ENCODE results near the gene RASSF7.

DNA sequence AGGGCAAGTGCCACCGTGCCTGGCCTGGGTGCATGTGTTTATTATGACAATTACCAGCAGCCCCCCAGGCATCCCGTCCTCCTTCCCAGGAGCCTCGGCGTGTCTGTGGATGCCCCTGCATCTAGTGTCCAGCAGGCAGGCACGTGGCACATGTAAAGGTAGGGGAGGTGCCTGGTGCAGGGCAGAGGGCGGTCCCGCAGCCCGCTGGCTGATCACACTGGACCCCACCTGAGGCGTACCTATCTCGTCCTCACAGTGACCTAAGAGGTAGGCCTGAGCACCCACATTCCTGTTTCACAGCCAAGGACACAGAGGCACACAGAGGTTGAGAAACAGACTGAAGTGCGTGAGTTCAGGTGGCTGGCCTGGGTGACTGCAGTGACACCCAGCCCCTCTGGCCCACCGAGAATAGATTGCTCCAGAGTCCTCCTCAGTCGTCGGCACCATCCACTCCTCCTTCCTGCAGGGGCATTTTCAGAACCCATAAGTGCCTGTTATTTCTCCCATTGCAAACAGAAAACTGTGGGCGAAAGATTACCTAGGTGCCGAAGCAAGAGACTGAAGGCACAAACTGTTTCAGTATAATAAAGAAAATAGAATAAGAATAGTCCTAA lies 12.5 kb downstream of the RASSF7 start:
- TF ChIP-seq, protein P1, sequence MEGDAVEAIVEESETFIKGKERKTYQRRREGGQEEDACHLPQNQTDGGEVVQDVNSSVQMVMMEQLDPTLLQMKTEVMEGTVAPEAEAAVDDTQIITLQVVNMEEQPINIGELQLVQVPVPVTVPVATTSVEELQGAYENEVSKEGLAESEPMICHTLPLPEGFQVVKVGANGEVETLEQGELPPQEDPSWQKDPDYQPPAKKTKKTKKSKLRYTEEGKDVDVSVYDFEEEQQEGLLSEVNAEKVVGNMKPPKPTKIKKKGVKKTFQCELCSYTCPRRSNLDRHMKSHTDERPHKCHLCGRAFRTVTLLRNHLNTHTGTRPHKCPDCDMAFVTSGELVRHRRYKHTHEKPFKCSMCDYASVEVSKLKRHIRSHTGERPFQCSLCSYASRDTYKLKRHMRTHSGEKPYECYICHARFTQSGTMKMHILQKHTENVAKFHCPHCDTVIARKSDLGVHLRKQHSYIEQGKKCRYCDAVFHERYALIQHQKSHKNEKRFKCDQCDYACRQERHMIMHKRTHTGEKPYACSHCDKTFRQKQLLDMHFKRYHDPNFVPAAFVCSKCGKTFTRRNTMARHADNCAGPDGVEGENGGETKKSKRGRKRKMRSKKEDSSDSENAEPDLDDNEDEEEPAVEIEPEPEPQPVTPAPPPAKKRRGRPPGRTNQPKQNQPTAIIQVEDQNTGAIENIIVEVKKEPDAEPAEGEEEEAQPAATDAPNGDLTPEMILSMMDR (IDR thresholded peaks at IDR 0.05) = no peak
- no peak for TF ChIP-seq POLR2A (IDR thresholded peaks at IDR 0.05)
